Measurements from ENCODE around the gene IFI44. TPM values are rescaled to one million over a fixed set of nuclear protein-coding genes. Genes with fewer than 3 reads are reported as not detected.

Gene IFI44
- total RNA-seq (2022; extraction: Qiagen RNA extraction) = 0.36 to 1.6 TPM (median 0.52 TPM) in 5 replicates

GRCh38 chr1:78649628-78650027 lies at the start of gene IFI44:
Gene IFI44, plus strand, starts transcription at chr1:78649831. Its CDS starts 365 bp downstream, at chr1:78650196.

GRCh38 chr1:78619803-78620579 lies 29.6 kb upstream of the IFI44 start, which contains the start of gene IFI44L:
Gene IFI44L, plus strand, starts transcription at chr1:78620448. Its CDS starts 7,468 bp downstream, at chr1:78627916.

Other genes with a start within 250 kb of the IFI44 start
- not detected in 5 replicates for gene PTGFR, start 158.9 kb upstream of the IFI44 start, total RNA-seq (2022; extraction: Qiagen RNA extraction)
- 0.03 to 0.09 TPM in 2 of 5 replicates, not detected in the others for gene IFI44L, start 29.4 kb upstream of the IFI44 start, total RNA-seq (2022; extraction: Qiagen RNA extraction)